22Rv1 (cell line): Measurements from ENCODE around the gene RNF114.

Experiments used
- CTCF ChIP-seq: fragments of 450-650 bp; IDR thresholded peaks from 2 replicates; pipeline ENCODE4 v1.5.1; 2017; ENCODE audit warnings: mild to moderate bottlenecking
- ZFX ChIP-seq: fragments of 450-650 bp; IDR thresholded peaks from 2 replicates; pipeline ENCODE4 v1.6.1; 2017; ENCODE audit warnings: antibody characterized with exemption, borderline replicate concordance

- TF ChIP-seq CTCF, result no peak
- TF ChIP-seq ZFX, result no peak
Observed at GRCh38 chr20:49995586-49995985, 59.4 kb downstream of the RNF114 start.
